Prostate gland (tissue), 2 donors: ENCODE data around the gene NEDD4L.

ENCODE experiments used
- CTCF ChIP-seq, 4 experiments: fragments of 200-600 bp in 2 of 4; fragments of 450-650 bp in 2 of 4; sonication (generic) in 2 of 4; IDR thresholded peaks; 1 replicate in 3 of 4; 2 replicates in 1 of 4; pipeline ENCODE4 v1.5.1; 2016 to 2019; ENCODE audit warnings: antibody characterized with exemption in 4 of 4, mild to moderate bottlenecking in 2 of 4, moderate library complexity in 2 of 4
- POLR2A ChIP-seq: fragments of 450-650 bp; IDR thresholded peaks from one replicate; pipeline ENCODE4 v1.6.1; 2016; ENCODE audit warnings: antibody characterized with exemption, mild to moderate bottlenecking
- POLR2AphosphoS5 ChIP-seq: sonication (generic); formaldehyde crosslinking; IDR thresholded peaks from one replicate; pipeline ENCODE4 v1.6.1; 2017; ENCODE audit warnings: antibody characterized with exemption

- TF ChIP-seq POLR2AphosphoS5, result no peak
- TF ChIP-seq CTCF (IDR thresholded peaks at IDR 0.05), result peak in 2 of 4 experiments; percentile 6 to 27
- TF ChIP-seq POLR2A, result no peak
Observed at GRCh38 chr18:58046794-58047555, 2.9 kb downstream of the NEDD4L start.
